ENCODE data around the gene ATXN1.
A peak's percentile ranks its signal among the peaks of the same experiment; 100 is the strongest.
"Not testable (repeated sequence)": the region's sequence is repeated elsewhere in the genome, so short reads cannot be mapped to it uniquely, and the experiment has no call there.

The ATXN1 gene

DNA sequence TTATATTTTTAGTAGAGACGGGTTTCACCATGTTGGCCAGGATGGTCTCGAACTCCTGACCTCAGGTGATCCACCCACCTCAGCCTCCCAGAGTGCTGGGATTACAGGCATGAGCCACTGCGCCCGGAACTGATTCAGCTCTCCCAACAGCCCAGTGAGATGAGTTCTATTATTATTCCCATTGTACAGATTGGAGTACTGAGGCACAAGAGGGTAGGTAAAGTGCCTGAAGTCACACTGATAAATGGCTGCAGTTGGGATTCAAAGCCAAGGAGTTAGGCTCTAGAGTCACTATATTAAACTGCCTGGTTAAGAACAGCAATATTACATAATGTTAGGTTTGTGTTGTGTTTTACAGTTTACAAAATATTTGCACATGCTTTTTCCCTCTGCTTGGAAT lies 220.9 kb downstream of the ATXN1 start:
- not testable (repeated sequence) for H3K4me2 ChIP-seq (ENCODE audit: low read length, poor library complexity, severe bottlenecking); H2BK12ac ChIP-seq (ENCODE audit: low read length in 2 of 2); H3K79me1 ChIP-seq (replicated peaks; ENCODE audit: low read length, poor library complexity, severe bottlenecking); H3K36me3 ChIP-seq (ENCODE audit: control insufficient read depth in 1 of 2, insufficient read depth in 2 of 2, low read depth in 1 of 2, low read length in 2 of 2); H3K27ac ChIP-seq (ENCODE audit: low read length, poor library complexity, severe bottlenecking); DNase-seq; H2BK15ac ChIP-seq (ENCODE audit: low read depth, poor library complexity, severe bottlenecking); H3K4me1 ChIP-seq (ENCODE audit: control insufficient read depth, insufficient read depth, low read depth, low read length); H3K9ac ChIP-seq (ENCODE audit: low read length); H3K4ac ChIP-seq (ENCODE audit: low read depth in 1 of 2, low read length in 2 of 2); H3K18ac ChIP-seq (ENCODE audit: low read depth in 1 of 2, low read length in 2 of 2); H2BK5ac ChIP-seq (ENCODE audit: low read depth, low read length, poor library complexity, severe bottlenecking); H4K8ac ChIP-seq (ENCODE audit: low read length); H2BK120ac ChIP-seq (ENCODE audit: low read depth, low read length); H3K9me3 ChIP-seq (ENCODE audit: control insufficient read depth, low read length); H3K23ac ChIP-seq (ENCODE audit: low read length in 2 of 2); H3K27me3 ChIP-seq (ENCODE audit: control insufficient read depth in 1 of 2, insufficient read depth in 1 of 2, low read length in 2 of 2); H4K91ac ChIP-seq (ENCODE audit: low read length); H2AFZ ChIP-seq (ENCODE audit: low read depth, low read length); H2AK5ac ChIP-seq (ENCODE audit: low read length, severe bottlenecking); H3K14ac ChIP-seq (ENCODE audit: low read length in 2 of 2); H3K4me3 ChIP-seq (ENCODE audit: insufficient read depth in 1 of 2, low read depth in 1 of 2, low read length in 2 of 2)
- WGBS = 100% methylated on average over 2 of the region's 4 CpGs

DNA sequence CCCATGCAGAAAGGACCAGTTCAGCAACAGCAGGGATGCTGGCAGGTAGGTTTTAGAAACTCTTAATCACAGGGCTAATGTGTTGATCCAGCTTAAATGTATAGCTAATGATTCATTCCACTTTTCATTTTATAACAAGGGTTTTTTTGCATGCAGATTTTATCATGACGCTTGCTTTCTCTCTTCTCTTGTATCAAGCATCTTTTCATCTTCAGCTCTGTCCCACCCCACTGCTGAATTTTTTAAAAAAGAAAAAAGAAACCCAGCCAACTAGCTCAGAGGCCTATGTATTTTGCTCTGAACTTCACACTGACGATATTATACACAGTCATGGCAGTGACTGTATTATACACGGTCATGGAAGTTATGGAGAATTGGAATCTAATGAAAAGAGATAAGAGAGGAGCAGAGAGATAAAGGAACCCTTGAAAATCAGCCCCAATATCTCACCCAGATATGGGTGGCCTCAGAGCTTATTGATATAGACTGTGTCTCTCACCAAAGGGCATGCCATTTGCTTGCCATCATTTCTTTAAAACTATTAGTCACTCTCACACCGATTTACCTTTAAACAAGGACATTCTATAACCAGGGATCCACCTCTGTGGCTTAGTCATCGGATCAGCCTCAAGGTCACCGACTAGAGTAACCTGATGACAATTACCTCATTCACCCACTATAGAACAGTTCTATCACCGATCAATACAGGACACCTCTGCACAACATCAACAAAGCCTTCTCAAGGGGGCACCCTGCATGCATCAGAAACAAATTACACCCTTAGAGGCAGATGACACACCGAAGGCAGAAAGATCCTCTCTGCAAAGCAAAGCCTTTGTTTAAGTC lies 222.0 kb downstream of the ATXN1 start:
- Histone ChIP-seq H2BK5ac (ENCODE audit: low read depth, low read length, poor library complexity, severe bottlenecking) (no peak overlapping the region), H2BK15ac (ENCODE audit: low read depth, poor library complexity, severe bottlenecking) (no peak overlapping the region), H3K4ac (ENCODE audit: low read depth in 1 of 2, low read length in 2 of 2) (no peak overlapping the region), H4K91ac (ENCODE audit: low read length) (no peak overlapping the region), H3K14ac (ENCODE audit: low read length in 2 of 2) (no peak overlapping the region), H3K9me3 (ENCODE audit: control insufficient read depth, low read length) (no peaks in the 10 kb centered on the region), H3K27me3 (ENCODE audit: control insufficient read depth in 1 of 2, insufficient read depth in 1 of 2, low read length in 2 of 2) (no peaks in the 10 kb centered on the region), H2BK120ac (ENCODE audit: low read depth, low read length) (no peak overlapping the region), H3K4me3 (ENCODE audit: insufficient read depth in 1 of 2, low read depth in 1 of 2, low read length in 2 of 2) (no peak overlapping the region), H2BK12ac (ENCODE audit: low read length in 2 of 2) (no peak overlapping the region), H3K23ac (ENCODE audit: low read length in 2 of 2) (no peak overlapping the region), H2AK5ac (ENCODE audit: low read length, severe bottlenecking) (no peak overlapping the region), H3K79me1 (replicated peaks; ENCODE audit: low read length, poor library complexity, severe bottlenecking) (peaks cover 9% of the 10 kb centered on the region), H2AFZ (ENCODE audit: low read depth, low read length) (no peak overlapping the region), H3K4me2 (ENCODE audit: low read length, poor library complexity, severe bottlenecking) (no peak overlapping the region), H3K18ac (ENCODE audit: low read depth in 1 of 2, low read length in 2 of 2) (no peak overlapping the region), H3K36me3 (ENCODE audit: control insufficient read depth in 1 of 2, insufficient read depth in 2 of 2, low read depth in 1 of 2, low read length in 2 of 2) (no peaks in the 10 kb centered on the region), H4K8ac (ENCODE audit: low read length) (no peak overlapping the region), H3K4me1 (ENCODE audit: control insufficient read depth, insufficient read depth, low read depth, low read length) (peaks cover 6% of the 10 kb centered on the region), H3K9ac (ENCODE audit: low read length) (no peak overlapping the region), H3K27ac (ENCODE audit: low read length, poor library complexity, severe bottlenecking) (no peak overlapping the region)
- no peak for DNase-seq
- 95% methylated on average over 8 of the region's 8 CpGs for WGBS

DNA sequence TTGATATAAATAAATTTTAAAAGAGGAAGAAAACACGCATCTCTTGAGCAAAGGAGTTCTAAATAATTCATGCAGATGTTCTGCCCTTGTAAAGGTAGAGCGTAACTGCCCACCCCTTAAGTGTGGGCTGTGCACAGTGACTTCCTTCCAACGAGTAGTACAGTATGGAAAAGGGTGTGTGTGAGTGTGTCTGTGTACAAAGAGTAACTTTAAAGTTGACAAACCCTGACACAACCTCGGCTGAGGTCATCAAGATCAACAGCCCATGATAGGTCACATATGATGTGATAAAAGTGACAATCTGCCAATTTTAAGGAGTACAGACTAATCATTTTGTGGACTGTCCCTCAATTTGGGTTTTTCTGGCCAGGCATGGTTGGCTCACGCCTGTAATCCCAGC lies 225.7 kb downstream of the ATXN1 start:
- Histone ChIP-seq H3K14ac (ENCODE audit: low read length in 2 of 2) (no peak overlapping the region), H3K4me3 (ENCODE audit: insufficient read depth in 1 of 2, low read depth in 1 of 2, low read length in 2 of 2) (no peak overlapping the region), H2BK15ac (ENCODE audit: low read depth, poor library complexity, severe bottlenecking) (no peak overlapping the region), H3K9ac (ENCODE audit: low read length) (no peak overlapping the region), H2BK120ac (ENCODE audit: low read depth, low read length) (no peak overlapping the region), H3K36me3 (ENCODE audit: control insufficient read depth in 1 of 2, insufficient read depth in 2 of 2, low read depth in 1 of 2, low read length in 2 of 2) (no peaks in the 10 kb centered on the region), H3K27me3 (ENCODE audit: control insufficient read depth in 1 of 2, insufficient read depth in 1 of 2, low read length in 2 of 2) (no peaks in the 10 kb centered on the region), H3K79me1 (replicated peaks; ENCODE audit: low read length, poor library complexity, severe bottlenecking) (peaks cover 12% of the 10 kb centered on the region), H4K91ac (ENCODE audit: low read length) (no peak overlapping the region), H3K9me3 (ENCODE audit: control insufficient read depth, low read length) (no peaks in the 10 kb centered on the region), H2BK5ac (ENCODE audit: low read depth, low read length, poor library complexity, severe bottlenecking) (no peak overlapping the region), H3K4ac (ENCODE audit: low read depth in 1 of 2, low read length in 2 of 2) (no peak overlapping the region), H3K4me1 (ENCODE audit: control insufficient read depth, insufficient read depth, low read depth, low read length) (no peaks in the 10 kb centered on the region), H3K27ac (ENCODE audit: low read length, poor library complexity, severe bottlenecking) (no peak overlapping the region), H3K18ac (ENCODE audit: low read depth in 1 of 2, low read length in 2 of 2) (no peak overlapping the region), H2AFZ (ENCODE audit: low read depth, low read length) (no peak overlapping the region), H3K23ac (ENCODE audit: low read length in 2 of 2) (no peak overlapping the region), H3K4me2 (ENCODE audit: low read length, poor library complexity, severe bottlenecking) (no peak overlapping the region), H2AK5ac (ENCODE audit: low read length, severe bottlenecking) (no peak overlapping the region), H2BK12ac (ENCODE audit: low read length in 2 of 2) (no peak overlapping the region), H4K8ac (ENCODE audit: low read length) (no peak overlapping the region)
- no peak for DNase-seq
- 98% methylated on average over 5 of the region's 5 CpGs for WGBS

DNA sequence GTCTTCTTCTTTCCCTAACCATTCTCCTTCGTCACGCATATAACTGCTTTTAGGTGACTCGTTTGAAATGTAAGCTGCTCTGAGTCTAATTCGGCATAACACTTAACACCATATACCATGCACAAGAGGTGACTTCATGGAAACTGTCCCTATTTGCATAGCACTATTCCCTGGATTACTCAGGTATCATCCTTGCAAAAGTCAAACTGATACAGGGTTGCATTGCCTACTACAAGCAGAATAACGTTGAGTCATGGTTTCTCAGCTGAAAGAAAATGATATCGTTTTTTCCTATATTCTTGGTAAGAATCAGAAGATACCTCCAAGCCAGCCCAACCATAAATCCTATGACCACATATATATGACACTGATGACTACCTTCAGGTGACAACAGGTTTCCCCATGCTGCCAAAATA lies 227.5 kb downstream of the ATXN1 start:
- Histone ChIP-seq H2BK12ac (ENCODE audit: low read length in 2 of 2) (no peak overlapping the region), H3K79me1 (replicated peaks; ENCODE audit: low read length, poor library complexity, severe bottlenecking) (peaks cover 12% of the 10 kb centered on the region), H3K4me2 (ENCODE audit: low read length, poor library complexity, severe bottlenecking) (no peak overlapping the region), H2BK15ac (ENCODE audit: low read depth, poor library complexity, severe bottlenecking) (no peak overlapping the region), H3K14ac (ENCODE audit: low read length in 2 of 2) (peak overlapping the region in 1 of 2 experiments; percentile 48), H3K9me3 (ENCODE audit: control insufficient read depth, low read length) (no peaks in the 10 kb centered on the region), H3K4me1 (ENCODE audit: control insufficient read depth, insufficient read depth, low read depth, low read length) (no peaks in the 10 kb centered on the region), H4K91ac (ENCODE audit: low read length) (no peak overlapping the region), H2BK120ac (ENCODE audit: low read depth, low read length) (no peak overlapping the region), H3K27ac (ENCODE audit: low read length, poor library complexity, severe bottlenecking) (no peak overlapping the region), H3K9ac (ENCODE audit: low read length) (no peak overlapping the region), H2AK5ac (ENCODE audit: low read length, severe bottlenecking) (no peak overlapping the region), H3K23ac (ENCODE audit: low read length in 2 of 2) (no peak overlapping the region), H3K27me3 (ENCODE audit: control insufficient read depth in 1 of 2, insufficient read depth in 1 of 2, low read length in 2 of 2) (no peaks in the 10 kb centered on the region), H3K18ac (ENCODE audit: low read depth in 1 of 2, low read length in 2 of 2) (no peak overlapping the region), H2AFZ (ENCODE audit: low read depth, low read length) (no peak overlapping the region), H3K4me3 (ENCODE audit: insufficient read depth in 1 of 2, low read depth in 1 of 2, low read length in 2 of 2) (no peak overlapping the region), H2BK5ac (ENCODE audit: low read depth, low read length, poor library complexity, severe bottlenecking) (no peak overlapping the region), H3K4ac (ENCODE audit: low read depth in 1 of 2, low read length in 2 of 2) (no peak overlapping the region), H4K8ac (ENCODE audit: low read length) (no peak overlapping the region), H3K36me3 (ENCODE audit: control insufficient read depth in 1 of 2, insufficient read depth in 2 of 2, low read depth in 1 of 2, low read length in 2 of 2) (no peaks in the 10 kb centered on the region)
- no peak for DNase-seq
- 97% methylated on average over 6 of the region's 6 CpGs for WGBS
